Rectal smooth muscle tissue (tissue), 1 donor: ENCODE data around the gene PAFAH2.

ENCODE experiments used
- H3K27ac ChIP-seq: one replicate; pipeline ENCODE4 v1.7.0; 2013; ENCODE audit warnings: low read depth, low read length, inconsistent platforms
- H3K27me3 ChIP-seq: one replicate; pipeline ENCODE4 v1.7.0; 2013; ENCODE audit warnings: low read length; ENCODE audit not compliant: control insufficient read depth, insufficient read depth
- H3K36me3 ChIP-seq: one replicate; pipeline ENCODE4 v1.7.0; 2013; ENCODE audit warnings: low read length; ENCODE audit not compliant: control insufficient read depth, insufficient read depth
- H3K4me1 ChIP-seq: one replicate; pipeline ENCODE4 v1.7.0; 2013; ENCODE audit warnings: low read length; ENCODE audit not compliant: control insufficient read depth, insufficient read depth
- H3K4me3 ChIP-seq: one replicate; pipeline ENCODE4 v1.7.0; 2013; ENCODE audit warnings: low read length
- H3K9ac ChIP-seq: one replicate; pipeline ENCODE4 v1.7.0; 2013; ENCODE audit warnings: low read length

Gene PAFAH2

DNA sequence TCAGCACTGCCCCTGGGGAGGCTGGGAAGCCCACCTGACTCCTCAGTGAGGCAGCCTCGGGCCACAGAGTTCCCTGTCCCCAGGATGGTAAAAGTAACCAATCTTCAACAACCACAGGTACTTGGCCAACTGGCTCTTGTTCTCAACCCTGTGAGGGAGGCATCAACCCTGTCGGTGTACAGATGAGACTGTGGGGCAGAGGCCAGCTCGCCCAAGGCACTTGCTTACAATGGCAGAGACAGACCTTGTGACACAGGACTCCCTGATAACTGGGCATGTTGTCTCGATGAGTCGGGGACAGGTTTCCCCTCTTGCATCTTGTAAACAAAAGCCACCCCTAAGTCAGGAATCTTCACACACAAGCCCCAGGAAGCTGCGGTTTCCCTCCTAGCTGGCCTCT, 40.0 kb upstream of the PAFAH2 start:
- Histone ChIP-seq H3K4me1 (peaks cover 6% of the 10 kb centered on the region), H3K4me3 (no peak overlapping the region), H3K27me3 (no peaks in the 10 kb centered on the region), H3K27ac (no peak overlapping the region), H3K36me3 (no peaks in the 10 kb centered on the region), H3K9ac (no peak overlapping the region)

DNA sequence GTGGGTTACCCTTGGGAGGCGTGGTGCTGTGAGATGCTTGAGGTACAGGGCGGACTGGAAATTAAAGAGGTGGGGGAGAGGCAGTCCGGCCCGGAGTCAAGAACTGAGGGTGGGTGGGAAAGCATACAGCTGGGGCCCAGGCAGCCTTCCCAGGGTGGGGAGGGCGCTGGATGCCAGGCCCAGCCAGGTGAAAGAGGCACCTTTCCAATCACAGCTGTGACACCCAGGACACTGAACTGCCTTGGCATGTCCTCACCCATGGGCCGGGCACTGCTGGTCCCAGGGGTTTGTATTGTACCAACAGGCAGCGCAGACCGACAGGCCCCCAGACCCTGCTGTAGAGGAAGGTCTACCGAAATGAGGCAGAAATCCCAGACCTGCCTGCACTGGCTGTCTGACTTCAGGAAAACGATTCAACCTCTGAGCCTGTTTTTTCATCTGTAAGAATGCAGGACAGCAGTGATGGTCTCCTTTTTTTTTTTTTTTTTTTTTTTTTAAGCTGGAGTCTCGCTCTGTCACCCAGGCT, 39.0 kb upstream of the PAFAH2 start:
- H3K9ac ChIP-seq, result no peak overlapping the region
- H3K36me3 ChIP-seq, result no peaks in the 10 kb centered on the region
- H3K4me1 ChIP-seq, result peaks cover 6% of the 10 kb centered on the region
- no peaks in the 10 kb centered on the region for H3K27me3 ChIP-seq
- H3K27ac ChIP-seq, result no peak overlapping the region
- no peak overlapping the region for H3K4me3 ChIP-seq

DNA sequence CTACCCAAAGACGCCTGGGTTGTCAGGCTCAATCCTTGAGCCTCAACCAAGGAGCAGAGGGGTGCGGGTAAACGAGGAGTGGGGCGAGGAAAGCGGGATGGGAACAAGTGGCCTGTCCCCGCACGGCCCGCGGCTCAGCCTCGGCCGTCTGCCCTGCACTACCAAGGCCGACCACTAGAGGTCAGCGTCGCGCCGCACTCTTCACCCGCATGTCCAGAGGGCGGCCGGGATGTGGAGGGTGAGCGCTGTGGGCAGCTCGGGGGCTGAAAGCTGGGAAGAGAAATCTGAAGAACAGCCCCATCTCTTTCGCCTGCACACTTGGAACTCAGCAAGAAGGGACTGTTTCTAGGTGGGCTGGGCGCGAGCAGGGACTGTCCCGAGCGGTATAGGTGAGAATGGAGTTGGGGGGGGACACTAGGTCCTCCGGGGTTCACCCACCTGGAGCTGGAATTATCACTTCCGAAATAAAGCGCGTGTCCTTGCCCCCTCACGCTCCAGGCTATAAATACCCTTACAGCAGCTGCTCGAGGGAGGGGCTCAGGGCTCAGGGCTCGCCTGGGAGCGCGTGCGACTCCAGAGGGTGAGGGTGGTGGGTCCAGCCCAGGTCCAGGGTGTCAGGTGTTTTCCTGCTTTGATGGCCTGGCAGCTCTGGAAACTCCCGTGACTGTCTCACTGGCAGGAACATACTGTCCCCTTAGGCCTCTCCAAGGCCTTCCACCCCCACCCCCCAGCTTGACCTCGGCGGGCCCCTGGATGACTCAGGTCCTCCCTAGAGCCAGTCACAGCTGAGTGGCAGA, 38.3 kb upstream of the PAFAH2 start:
- peak overlapping the region; percentile 64 for H3K27ac ChIP-seq
- no peak overlapping the region for H3K9ac ChIP-seq
- no peaks in the 10 kb centered on the region for H3K27me3 ChIP-seq
- H3K4me3 ChIP-seq, result peak overlapping the region; percentile 96
- no peaks in the 10 kb centered on the region for H3K36me3 ChIP-seq
- H3K4me1 ChIP-seq, result peaks cover 6% of the 10 kb centered on the region

DNA sequence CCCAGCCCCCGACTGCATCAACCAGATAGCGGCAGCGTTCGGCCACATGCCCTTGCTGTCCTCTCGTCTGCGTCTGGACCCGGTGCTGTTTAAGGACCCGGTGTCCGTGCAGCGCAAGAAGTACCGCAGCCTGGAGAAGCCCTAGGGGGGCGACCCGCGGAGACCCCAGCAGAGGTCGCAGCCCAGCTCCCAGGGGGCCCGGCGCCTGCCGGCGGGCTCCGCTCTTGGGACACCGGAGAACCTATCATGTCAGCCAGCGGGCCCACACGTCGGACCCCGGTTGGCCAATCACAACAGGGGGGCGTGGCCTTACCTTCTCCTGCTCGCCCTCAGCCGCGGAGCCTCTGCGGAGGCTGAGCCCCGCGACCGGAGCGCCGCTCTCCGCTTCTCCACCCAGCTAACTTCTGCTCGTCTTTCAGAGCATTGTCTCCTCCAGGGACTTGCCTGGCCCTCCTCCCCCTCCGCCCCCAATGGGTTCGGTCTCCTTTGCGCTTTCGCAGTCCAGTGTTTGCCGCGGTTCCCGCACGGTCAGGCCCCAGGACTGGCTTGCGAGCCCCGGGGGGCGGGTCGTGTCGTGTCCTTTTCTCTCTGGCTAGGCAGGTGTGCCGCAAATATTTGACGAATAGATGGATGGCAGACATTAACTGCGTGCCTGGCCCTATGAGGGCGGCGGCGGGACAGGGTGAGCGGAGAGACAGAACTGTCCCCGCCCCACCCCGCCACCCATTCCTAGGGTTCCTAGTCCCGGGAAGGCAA, 37.5 kb upstream of the PAFAH2 start:
- Histone ChIP-seq H3K36me3 (no peaks in the 10 kb centered on the region), H3K27me3 (no peaks in the 10 kb centered on the region), H3K4me1 (peaks cover 6% of the 10 kb centered on the region), H3K9ac (peak overlapping the region; percentile 75), H3K27ac (peak overlapping the region; percentile 64), H3K4me3 (peak overlapping the region; percentile 96)

DNA sequence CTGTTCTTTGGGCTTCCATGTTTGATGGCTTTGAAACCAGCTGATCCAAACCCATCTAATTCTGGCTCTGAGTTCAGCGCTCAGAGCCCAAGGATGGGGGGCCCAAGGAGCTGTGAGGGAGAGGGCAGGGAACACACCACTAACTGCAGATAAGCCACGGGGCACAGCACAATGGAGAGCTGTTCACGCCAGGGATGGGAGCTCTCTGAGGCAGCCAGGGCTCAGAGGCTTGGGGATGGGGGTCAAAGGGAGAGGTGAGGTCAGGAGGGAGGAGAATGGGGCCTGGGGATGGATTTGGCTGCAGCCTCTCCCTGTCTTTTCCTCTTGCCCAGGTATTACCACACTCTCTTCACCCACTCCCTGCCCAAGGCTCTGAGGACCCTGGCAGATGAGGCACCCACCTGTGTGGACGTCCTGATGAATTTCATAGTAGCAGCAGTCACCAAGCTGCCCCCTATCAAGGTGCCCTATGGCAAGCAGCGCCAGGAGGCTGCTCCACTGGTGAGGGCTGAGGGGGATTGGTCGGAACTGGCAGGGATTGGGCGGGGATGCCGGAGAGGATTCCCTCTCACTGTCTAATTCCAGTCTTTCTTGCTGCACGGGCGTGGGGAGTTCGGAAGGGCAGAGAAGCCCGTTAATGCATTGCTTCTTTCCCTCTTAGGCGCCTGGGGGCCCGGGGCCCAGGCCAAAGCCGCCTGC, 36.8 kb upstream of the PAFAH2 start:
- Histone ChIP-seq H3K9ac (no peak overlapping the region), H3K36me3 (no peaks in the 10 kb centered on the region), H3K27ac (no peak overlapping the region), H3K4me1 (peaks cover 6% of the 10 kb centered on the region), H3K27me3 (no peaks in the 10 kb centered on the region), H3K4me3 (peak overlapping the region; percentile 96)

DNA sequence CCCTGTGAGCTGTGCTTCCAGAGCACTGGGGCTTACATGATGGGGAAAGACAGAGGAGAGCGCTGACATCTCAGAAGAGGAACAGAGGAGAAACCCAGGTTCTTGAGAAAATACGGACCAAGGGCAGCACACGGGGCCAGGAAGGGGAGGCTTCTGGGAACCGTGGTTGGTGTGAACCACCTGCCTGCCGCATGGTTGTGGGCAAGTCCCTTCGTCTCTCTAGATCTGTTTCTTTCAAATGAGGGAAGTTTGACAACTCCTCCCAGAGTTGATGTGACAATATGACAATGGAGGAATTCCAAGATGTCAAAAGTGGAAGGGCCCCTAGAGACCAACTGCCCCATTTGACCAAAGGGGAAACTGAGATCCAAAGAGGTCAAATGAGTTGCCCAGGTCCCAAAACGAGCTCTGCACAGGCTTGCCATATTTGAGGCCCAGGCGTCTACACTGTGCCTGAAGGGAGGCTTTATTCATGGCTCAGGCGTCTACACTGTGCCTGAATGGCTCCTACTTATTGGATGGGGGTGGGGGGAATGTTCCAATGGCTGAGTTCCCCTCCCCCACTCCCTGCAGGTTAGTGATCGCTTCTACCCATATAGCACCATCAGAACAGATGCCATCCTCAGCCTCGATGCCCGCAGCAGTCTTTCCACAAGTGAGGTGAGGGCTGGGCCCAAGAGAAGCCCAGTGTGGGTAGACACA, 34.9 kb upstream of the PAFAH2 start:
- Histone ChIP-seq H3K27me3 (no peaks in the 10 kb centered on the region), H3K4me3 (no peak overlapping the region), H3K9ac (no peak overlapping the region), H3K36me3 (no peaks in the 10 kb centered on the region), H3K27ac (no peak overlapping the region), H3K4me1 (peaks cover 6% of the 10 kb centered on the region)

DNA sequence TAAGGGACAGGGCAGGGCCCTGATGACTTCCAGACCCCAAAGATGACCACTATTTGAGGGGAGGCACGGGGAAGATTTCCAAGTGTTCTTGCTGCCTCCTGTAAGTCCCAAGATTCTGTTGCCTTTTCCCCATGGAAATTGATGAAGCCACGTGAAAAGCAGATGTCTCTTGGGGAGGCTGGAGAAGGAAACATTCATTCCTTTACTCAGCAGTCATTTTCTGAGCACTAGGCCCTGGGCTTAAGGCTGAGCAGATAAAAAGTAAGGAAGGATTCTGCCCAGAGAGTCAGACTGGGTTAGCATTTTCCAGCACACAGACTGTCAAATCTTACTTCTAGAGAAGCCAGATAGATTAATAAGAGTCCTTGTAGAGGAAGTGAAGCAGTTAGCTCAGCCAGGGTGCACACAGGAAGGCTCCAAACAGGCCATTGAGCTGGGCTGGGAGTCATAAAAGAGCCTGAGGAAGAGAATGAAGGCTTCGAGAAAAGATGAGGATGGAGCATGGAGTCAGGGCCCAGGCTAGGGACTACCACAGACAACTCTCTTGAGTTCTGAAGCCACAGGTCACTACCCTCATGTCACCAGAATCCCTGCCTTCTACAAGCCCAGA, 33.9 kb upstream of the PAFAH2 start:
- Histone ChIP-seq H3K4me3 (no peak overlapping the region), H3K4me1 (peaks cover 6% of the 10 kb centered on the region), H3K9ac (no peak overlapping the region), H3K27me3 (no peaks in the 10 kb centered on the region), H3K36me3 (no peaks in the 10 kb centered on the region), H3K27ac (no peak overlapping the region)

DNA sequence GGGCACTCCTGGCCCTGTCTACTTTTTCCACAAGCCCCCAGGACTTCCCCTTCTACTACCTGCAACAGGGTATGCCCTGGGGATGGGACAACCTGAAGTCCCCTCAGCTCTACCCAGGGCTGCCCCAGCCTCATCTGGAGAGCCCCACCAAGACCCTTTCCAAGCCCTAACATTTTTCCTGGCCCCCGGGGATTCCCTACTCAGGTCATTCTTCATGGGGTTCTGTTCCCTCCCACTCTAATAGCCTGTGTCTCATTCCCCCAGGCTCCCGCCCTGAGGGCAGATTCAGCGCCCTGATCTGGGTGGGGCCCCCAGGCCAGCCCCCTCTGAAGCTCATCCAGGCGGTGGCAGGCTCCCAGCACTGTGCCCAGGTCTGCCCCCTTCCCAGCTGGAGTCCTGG, 33.3 kb upstream of the PAFAH2 start:
- Histone ChIP-seq H3K4me1 (peaks cover 5% of the 10 kb centered on the region), H3K9ac (no peak overlapping the region), H3K27ac (no peak overlapping the region), H3K27me3 (no peaks in the 10 kb centered on the region), H3K36me3 (no peaks in the 10 kb centered on the region), H3K4me3 (no peak overlapping the region)

DNA sequence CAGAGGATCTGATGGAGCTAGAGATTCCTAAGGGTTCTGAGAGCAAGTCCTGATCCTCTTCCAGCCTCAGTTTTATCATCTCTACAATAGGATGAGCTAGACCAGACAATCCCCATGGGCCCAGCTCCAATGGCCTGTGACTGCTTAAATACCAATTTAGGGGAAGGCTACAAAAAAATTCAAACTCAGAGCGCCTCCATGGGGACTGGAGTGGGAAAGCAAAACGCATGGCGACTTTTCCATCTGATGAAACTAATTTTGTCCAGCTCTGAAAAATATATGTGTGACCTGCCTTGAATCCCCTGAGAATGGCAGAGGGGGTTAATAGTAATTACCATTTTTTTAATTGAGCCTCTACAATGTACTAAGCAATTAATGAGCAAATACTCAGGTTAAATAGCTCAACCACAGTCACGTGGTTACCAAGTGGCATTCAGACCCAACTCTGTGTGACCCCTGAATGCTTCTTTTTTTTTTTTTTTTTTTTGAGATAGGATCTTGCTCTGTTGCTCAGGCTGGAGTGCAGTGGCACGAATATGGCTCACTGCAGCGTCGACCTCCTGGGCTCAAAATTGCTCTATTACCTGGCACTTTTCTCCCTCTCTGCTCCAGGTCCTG, 32.1 kb upstream of the PAFAH2 start:
- Histone ChIP-seq H3K4me3 (no peak overlapping the region), H3K4me1 (peaks cover 3% of the 10 kb centered on the region), H3K36me3 (no peaks in the 10 kb centered on the region), H3K27ac (no peak overlapping the region), H3K9ac (no peak overlapping the region), H3K27me3 (no peaks in the 10 kb centered on the region)

DNA sequence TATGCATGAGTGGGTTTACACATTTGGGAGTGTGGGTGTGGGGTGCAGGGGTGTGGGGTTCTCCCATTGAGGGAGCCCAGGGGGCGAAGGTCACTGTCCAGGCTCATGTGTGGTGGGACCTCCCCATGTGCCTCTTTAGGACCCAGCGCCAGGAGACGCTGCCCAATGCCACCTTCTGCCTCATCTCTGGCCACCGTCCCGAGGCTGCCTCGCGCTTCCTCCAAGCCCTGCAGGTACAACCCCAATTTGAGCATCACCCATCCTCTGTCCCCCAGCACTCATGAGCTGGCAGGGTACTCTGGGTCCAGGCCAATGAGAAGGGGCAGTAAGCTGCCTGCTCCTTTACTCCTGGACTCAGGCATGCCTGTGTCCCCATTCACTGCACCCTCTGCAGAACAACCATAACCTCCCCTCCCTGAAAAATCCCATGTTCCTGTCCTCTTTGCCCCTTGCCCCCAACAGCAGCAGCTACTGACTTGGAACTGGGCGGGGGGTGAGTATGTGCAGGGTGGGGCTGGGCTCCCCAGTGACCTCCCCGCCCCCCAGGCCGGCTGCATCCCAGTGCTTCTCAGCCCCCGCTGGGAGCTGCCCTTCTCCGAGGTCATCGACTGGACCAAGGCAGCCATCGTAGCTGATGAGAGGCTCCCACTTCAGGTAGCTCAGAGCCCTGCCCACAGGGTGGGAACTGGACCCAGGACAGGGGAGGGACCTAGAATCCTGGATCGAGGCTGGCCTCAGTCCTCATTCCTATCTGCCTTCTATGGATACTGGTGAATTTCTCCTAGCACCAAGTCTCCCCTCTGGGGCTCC, 31.4 kb upstream of the PAFAH2 start:
- Histone ChIP-seq H3K36me3 (no peaks in the 10 kb centered on the region), H3K4me1 (no peaks in the 10 kb centered on the region), H3K27me3 (no peaks in the 10 kb centered on the region), H3K27ac (no peak overlapping the region), H3K4me3 (no peak overlapping the region), H3K9ac (no peak overlapping the region)

DNA sequence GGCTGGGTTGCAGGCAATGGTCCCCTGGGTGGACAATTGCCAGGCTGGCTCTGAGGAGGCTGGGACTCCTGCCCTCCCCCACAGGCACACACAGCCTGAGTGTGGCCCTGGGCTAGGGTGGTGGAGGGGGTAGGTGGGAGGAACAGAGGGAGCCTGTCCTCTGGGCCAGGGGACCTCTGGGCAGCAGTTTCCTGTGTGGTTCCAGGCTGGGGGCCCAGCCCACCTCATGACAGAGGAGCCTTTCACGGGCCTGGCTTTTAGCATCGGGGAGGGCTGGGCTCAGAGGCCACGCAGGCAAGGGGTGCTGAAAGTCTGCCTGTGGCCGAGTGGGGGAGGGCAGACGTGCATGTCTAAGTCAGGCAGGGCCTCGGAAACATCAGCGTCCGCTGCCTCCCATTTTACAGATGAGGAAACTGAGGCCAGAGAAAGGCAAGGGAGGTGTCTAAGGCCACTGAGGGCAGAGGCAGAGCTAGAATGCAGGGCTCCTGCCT, 30.7 kb upstream of the PAFAH2 start:
- Histone ChIP-seq H3K9ac (no peak overlapping the region), H3K4me1 (no peaks in the 10 kb centered on the region), H3K36me3 (no peaks in the 10 kb centered on the region), H3K27ac (no peak overlapping the region), H3K4me3 (no peak overlapping the region), H3K27me3 (no peaks in the 10 kb centered on the region)
